CD4-positive, alpha-beta T cell treated with Interferon gamma for 1 hour (primary cell): ENCODE results near the gene CPT1C.
A peak's percentile ranks its signal among the peaks of the same experiment; 100 is the strongest.

Experiments
- DNase-seq: peaks from one replicate; pipeline ENCODE4 v3.0.0-alpha.2; 2020

The CPT1C gene

GRCh38 chr19:49662011-49662410, 28.9 kb upstream of the CPT1C start:
- no peak for DNase-seq

DNA sequence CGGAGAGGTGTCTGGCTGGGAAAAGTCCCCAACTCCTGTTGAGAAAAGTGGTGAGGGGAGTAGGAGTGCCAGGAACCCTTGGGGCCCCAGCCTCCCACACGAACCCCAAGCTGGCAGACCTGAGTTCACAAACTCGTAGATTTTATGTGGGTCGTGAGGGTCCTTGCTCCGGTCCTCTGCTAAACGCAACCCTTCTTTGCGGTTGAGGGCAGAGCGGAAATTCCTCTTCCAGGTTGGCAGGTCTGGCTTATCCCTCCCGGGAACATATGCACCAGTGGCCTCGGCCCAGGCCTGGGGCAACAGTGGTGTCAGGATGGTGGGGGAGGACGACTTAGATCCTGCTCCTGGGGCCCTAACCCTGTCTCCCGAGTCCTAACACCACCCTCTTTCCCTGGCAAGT, 27.7 kb upstream of the CPT1C start:
- no peak for DNase-seq

- DNase-seq: peak; percentile 79
Measured at GRCh38 chr19:49664171-49665035, 26.5 kb upstream of the CPT1C start.

- DNase-seq: no peak
Measured at GRCh38 chr19:49665036-49665350, 25.9 kb upstream of the CPT1C start.

- peak; percentile 98 for DNase-seq
Measured at GRCh38 chr19:49665351-49666119, 25.4 kb upstream of the CPT1C start, which contains the start of the genes BCL2L12 and IRF3. Gene BCL2L12 (plus strand): TSS chr19:49665933. CDS start chr19:49666693, 760 bp downstream. Gene IRF3 (minus strand): TSS chr19:49665857. CDS start chr19:49664838, 1,019 bp downstream.

DNA sequence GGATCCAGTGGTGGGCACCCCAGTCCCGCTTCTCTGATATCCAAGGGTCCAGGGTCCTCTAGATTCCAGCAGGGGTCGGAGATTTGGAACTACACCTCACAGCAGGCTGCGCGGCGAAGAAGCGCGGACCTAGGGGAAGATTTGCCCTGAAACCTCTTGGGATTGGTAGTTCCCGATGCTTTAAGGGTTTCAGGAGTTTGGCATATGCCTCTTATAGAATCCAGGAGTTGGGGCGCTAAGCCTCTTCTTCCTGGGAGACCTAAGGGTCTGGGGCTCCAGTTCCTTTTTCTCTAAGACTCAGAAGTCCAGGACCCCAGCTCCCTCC, 24.8 kb upstream of the CPT1C start:
- DNase-seq: no peak

DNA sequence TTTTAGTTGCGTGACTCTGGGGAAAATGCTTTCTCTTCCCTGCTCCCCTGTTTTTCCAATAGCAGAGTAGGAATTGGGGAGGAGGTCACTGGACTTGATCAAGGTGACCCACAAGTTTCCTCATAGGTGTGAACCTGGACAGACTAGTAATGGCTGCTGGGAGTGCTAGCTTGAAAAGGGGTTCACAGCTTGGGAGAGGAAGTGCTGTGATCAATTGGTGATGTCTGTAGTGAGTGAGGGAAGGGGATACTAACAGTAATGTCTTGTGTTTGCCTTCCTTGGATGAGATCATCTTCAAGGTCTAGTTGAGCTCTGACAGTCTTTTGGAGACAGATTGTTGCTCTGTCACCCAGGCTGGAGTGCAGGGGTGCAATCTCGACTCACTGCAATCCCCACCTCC, 23.4 kb upstream of the CPT1C start:
- DNase-seq: no peak

GRCh38 chr19:49669516-49669915, 21.4 kb upstream of the CPT1C start:
- no peak for DNase-seq

GRCh38 chr19:49672131-49672919, 18.6 kb upstream of the CPT1C start:
- DNase-seq: peak; percentile 77

GRCh38 chr19:49676136-49676783, 14.7 kb upstream of the CPT1C start:
- no peak for DNase-seq

DNA sequence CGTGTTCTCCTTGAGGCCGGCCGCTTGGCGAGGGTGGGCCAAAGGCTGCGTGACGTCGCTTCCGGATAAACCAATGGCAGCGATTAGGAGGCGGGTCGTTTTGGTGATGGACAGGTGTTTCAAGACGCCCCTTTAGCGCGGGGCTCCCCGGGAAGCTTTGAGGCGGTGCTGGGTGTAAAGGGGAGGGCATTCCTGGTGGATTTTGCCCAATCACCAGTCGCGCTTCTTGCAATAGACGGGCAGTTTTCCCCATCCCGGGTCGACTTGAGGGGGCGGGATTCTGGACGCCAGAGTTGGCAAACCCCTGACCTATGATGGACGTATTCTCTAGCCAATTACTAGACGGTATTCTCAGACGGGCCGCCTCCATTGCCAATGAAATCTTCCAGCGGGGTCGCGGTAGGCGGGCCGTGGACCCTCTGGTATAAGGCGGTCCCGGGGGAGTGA, 14.1 kb upstream of the CPT1C start:
- peak; percentile 100 for DNase-seq

- peak; percentile 62 for DNase-seq
Measured at GRCh38 chr19:49677231-49677900, 13.6 kb upstream of the CPT1C start, which contains the start of gene PRMT1. Gene PRMT1 (plus strand): TSS chr19:49677271. CDS start chr19:49677281, 10 bp downstream.

DNA sequence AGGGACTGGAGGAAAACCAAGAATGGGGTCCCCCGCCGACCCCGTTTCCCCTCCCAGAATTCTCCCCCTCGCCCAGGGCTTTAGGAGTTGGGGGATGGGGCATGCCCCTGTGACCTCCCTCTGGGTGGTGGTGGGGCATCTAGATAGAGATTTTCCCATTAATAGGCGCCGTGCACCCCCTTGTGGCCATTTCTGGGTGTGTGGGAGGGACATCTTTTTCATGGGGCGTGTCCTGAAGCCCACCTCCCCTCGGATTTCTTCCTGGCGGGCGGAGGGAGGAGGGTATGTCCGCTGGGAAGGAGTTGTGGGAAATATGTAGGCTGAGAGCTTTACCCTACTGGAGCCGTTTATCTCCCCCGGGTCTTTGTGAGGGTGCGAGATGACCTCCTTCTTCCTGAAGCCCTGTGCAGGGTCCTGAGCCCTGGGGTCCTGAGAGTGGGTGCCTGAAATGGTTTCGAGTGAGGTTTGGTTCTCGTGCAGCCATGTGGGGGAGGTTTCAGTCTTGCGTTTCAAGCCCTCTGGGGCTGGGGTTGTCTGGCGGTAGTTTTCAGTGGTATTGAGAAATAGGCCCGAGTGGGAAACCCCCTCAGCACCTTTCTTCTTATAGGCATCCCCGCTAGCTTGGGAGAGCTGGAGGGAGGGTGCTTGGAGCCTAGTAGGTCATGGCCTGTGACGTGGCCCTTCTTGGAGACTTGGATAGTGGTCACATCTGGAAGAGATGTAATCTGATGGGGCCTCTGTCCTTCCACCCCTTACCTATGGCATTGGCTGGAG, 12.8 kb upstream of the CPT1C start:
- DNase-seq: peak; percentile 77

GRCh38 chr19:49678985-49679770, 11.7 kb upstream of the CPT1C start:
- no peak for DNase-seq

- DNase-seq: no peak
Measured at GRCh38 chr19:49679771-49680413, 11.0 kb upstream of the CPT1C start.

DNA sequence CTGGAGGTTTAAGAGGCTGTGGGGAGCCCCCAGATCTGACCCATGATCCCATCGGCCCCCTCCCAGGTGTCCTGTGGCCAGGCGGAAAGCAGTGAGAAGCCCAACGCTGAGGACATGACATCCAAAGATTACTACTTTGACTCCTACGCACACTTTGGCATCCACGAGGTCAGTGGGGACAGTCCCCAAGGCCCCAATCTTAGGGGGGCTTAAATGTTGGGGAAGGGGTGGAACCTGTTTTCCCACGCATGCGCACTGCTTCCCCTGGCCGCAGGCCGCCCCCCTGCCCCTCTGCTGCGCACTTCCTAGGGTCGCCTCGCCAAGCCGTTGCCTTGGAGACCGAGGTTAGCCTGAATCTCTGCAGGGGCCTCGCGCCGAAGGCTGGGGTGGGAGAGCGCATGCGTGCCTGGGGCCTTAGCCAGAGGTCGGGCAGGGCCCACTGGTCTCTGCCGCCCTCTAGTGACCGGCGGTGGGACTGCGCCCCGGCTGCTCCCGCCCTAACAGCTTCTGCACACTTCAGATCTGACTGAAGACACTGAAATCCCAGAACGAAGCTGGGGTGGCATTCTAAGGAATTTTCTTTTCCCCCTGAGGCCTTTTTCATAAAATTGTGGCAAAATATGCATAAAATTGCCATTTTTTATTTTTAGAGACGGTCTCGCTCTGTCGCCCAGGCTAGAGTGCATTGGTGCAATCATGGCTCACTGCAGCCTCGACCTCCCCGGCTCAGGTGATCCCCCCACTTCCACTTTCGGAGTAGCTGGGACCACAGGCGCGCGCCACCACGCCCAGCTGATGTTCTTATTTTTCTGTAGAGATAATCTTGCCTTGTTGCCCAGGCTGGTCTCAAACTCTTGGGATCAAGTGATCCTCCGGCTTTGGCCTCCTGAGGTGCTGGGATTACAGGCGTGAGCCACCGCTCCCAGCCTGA, 10.2 kb upstream of the CPT1C start:
- peak; percentile 90 for DNase-seq

DNA sequence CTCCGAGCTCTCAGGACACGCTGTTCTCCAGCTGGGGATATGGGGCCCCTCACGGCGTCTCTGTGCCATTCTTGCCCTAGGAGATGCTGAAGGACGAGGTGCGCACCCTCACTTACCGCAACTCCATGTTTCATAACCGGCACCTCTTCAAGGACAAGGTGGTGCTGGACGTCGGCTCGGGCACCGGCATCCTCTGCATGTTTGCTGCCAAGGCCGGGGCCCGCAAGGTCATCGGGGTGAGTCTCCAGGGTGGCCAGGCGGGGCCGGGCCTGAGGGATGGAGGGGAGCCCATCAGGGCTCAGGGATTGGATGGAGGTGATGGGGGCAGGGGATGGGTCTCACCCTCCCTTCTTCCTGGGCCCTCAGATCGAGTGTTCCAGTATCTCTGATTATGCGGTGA, 9.1 kb upstream of the CPT1C start:
- DNase-seq: no peak

GRCh38 chr19:49682274-49682673, 8.6 kb upstream of the CPT1C start:
- no peak for DNase-seq

- DNase-seq: no peak
Measured at GRCh38 chr19:49683814-49684250, 7.1 kb upstream of the CPT1C start.
